A549 (cell line): ENCODE data around the gene CLSTN2.

ENCODE experiments used
- CHD2 ChIP-seq: fragments of 150-350 bp; IDR thresholded peaks from 2 replicates; pipeline ENCODE4 v1.6.1; 2014; ENCODE audit warnings: low read length; ENCODE audit not compliant: partially characterized antibody
- EP300 ChIP-seq, 2 experiments: fragments of >200 bp; sonication (Bioruptor Twin); formaldehyde crosslinking; IDR thresholded peaks; 2 replicates in 1 of 2; 3 replicates in 1 of 2; pipeline ENCODE4 v1.6.1; 2016 to 2017
- POLR2A ChIP-seq: IDR thresholded peaks from 2 replicates; pipeline ENCODE4 v1.6.1; 2012; ENCODE audit warnings: mild to moderate bottlenecking, low read length
- POLR2AphosphoS2 ChIP-seq: conservative IDR thresholded peaks from 2 replicates; pipeline ENCODE4 v1.6.1; 2012; ENCODE audit warnings: low read length, improper control_type of control experiment, inconsistent platforms
- RAD21 ChIP-seq, 2 experiments: fragments of >200 bp in 1 of 2; sonication (Bioruptor Twin) in 1 of 2; formaldehyde crosslinking in 1 of 2; IDR thresholded peaks in 1 of 2; conservative IDR thresholded peaks in 1 of 2; 2 replicates in 1 of 2; 3 replicates in 1 of 2; pipeline ENCODE4 v1.6.1; 2012 to 2018; ENCODE audit warnings: inconsistent platforms in 1 of 2
- SMC3 ChIP-seq: fragments of >200 bp; sonication (Bioruptor Twin); formaldehyde crosslinking; IDR thresholded peaks from 3 replicates; pipeline ENCODE4 v1.6.1; 2018; ENCODE audit warnings: inconsistent platforms
- TF ChIP-seq, protein P1 (sequence below): fragments of 250-450 bp; sonication (Bioruptor Pico); IDR thresholded peaks from 2 replicates; pipeline ENCODE4 v1.5.0; 2021; ENCODE audit warnings: mild to moderate bottlenecking, moderate library complexity, borderline replicate concordance
- TF ChIP-seq, protein P2 (sequence below): fragments of >200 bp; sonication (Bioruptor Twin); formaldehyde crosslinking; IDR thresholded peaks from 3 replicates; pipeline ENCODE4 v1.5.1; 2016
- TF ChIP-seq, protein P3 (sequence below): fragments of 200-600 bp; sonication (generic); IDR thresholded peaks from 2 replicates; pipeline ENCODE4 v1.6.1; 2016; ENCODE audit warnings: antibody characterized with exemption, mild to moderate bottlenecking, moderate library complexity

DNA sequence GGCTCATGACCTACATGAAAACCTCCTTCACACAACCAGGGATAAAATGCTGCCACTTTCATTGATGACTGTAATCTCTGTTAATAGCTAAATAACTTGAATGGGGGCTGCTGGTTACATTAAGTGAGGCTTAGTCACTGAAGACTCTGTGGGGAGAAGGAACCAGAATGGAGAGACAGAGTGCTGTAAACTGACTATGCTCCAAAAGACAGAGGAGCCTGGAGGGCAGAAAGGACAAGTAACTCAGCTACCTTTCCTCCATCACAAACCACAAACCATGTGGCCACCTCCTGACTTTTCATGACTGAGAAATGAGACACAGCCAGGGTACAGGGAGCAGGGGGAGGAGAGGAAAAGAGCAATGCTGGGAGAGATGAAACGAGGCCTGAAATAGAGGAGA is 645.8 kb downstream of the CLSTN2 start:
- no peak for TF ChIP-seq POLR2A
- TF ChIP-seq, protein P1, sequence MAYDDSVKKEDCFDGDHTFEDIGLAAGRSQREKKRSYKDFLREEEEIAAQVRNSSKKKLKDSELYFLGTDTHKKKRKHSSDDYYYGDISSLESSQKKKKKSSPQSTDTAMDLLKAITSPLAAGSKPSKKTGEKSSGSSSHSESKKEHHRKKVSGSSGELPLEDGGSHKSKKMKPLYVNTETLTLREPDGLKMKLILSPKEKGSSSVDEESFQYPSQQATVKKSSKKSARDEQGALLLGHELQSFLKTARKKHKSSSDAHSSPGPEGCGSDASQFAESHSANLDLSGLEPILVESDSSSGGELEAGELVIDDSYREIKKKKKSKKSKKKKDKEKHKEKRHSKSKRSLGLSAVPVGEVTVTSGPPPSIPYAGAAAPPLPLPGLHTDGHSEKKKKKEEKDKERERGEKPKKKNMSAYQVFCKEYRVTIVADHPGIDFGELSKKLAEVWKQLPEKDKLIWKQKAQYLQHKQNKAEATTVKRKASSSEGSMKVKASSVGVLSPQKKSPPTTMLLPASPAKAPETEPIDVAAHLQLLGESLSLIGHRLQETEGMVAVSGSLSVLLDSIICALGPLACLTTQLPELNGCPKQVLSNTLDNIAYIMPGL (CRISPR knock-in tag): no peak
- no peak for TF ChIP-seq SMC3
- no peak for TF ChIP-seq POLR2AphosphoS2
- TF ChIP-seq RAD21 (conservative IDR thresholded peaks at IDR 0.05 in 1 of 2, IDR thresholded peaks at IDR 0.05 in 1 of 2): no peak
- no peak for TF ChIP-seq CHD2
- TF ChIP-seq, protein P2, sequence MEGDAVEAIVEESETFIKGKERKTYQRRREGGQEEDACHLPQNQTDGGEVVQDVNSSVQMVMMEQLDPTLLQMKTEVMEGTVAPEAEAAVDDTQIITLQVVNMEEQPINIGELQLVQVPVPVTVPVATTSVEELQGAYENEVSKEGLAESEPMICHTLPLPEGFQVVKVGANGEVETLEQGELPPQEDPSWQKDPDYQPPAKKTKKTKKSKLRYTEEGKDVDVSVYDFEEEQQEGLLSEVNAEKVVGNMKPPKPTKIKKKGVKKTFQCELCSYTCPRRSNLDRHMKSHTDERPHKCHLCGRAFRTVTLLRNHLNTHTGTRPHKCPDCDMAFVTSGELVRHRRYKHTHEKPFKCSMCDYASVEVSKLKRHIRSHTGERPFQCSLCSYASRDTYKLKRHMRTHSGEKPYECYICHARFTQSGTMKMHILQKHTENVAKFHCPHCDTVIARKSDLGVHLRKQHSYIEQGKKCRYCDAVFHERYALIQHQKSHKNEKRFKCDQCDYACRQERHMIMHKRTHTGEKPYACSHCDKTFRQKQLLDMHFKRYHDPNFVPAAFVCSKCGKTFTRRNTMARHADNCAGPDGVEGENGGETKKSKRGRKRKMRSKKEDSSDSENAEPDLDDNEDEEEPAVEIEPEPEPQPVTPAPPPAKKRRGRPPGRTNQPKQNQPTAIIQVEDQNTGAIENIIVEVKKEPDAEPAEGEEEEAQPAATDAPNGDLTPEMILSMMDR: no peak
- TF ChIP-seq EP300 (IDR thresholded peaks at IDR 0.05): no peak
- TF ChIP-seq, protein P3, sequence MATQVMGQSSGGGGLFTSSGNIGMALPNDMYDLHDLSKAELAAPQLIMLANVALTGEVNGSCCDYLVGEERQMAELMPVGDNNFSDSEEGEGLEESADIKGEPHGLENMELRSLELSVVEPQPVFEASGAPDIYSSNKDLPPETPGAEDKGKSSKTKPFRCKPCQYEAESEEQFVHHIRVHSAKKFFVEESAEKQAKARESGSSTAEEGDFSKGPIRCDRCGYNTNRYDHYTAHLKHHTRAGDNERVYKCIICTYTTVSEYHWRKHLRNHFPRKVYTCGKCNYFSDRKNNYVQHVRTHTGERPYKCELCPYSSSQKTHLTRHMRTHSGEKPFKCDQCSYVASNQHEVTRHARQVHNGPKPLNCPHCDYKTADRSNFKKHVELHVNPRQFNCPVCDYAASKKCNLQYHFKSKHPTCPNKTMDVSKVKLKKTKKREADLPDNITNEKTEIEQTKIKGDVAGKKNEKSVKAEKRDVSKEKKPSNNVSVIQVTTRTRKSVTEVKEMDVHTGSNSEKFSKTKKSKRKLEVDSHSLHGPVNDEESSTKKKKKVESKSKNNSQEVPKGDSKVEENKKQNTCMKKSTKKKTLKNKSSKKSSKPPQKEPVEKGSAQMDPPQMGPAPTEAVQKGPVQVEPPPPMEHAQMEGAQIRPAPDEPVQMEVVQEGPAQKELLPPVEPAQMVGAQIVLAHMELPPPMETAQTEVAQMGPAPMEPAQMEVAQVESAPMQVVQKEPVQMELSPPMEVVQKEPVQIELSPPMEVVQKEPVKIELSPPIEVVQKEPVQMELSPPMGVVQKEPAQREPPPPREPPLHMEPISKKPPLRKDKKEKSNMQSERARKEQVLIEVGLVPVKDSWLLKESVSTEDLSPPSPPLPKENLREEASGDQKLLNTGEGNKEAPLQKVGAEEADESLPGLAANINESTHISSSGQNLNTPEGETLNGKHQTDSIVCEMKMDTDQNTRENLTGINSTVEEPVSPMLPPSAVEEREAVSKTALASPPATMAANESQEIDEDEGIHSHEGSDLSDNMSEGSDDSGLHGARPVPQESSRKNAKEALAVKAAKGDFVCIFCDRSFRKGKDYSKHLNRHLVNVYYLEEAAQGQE: no peak
